ELR (cell line): Measurements from ENCODE around the gene IL10RA.
"Not testable (repeated sequence)": the region's sequence is repeated elsewhere in the genome, so short reads cannot be mapped to it uniquely, and the experiment has no call there.

Experiments
- DNase-seq: peaks from one replicate; pipeline ENCODE4 v3.0.0-alpha.2; 2015; ENCODE audit warnings: low read depth

Gene IL10RA

GRCh38 chr11:117962826-117963225 lies 23.4 kb upstream of the IL10RA start:
- no peak for DNase-seq

- DNase-seq, result no peak
Measured at GRCh38 chr11:117966908-117967307, 19.3 kb upstream of the IL10RA start.

- DNase-seq, result no peak
Measured at GRCh38 chr11:117969160-117969991, 16.8 kb upstream of the IL10RA start.

- peak; percentile 16 for DNase-seq
Measured at GRCh38 chr11:117970400-117971024, 15.7 kb upstream of the IL10RA start.

GRCh38 chr11:117972044-117972443 lies 14.2 kb upstream of the IL10RA start:
- DNase-seq, result no peak

GRCh38 chr11:117972629-117973502 lies 13.3 kb upstream of the IL10RA start:
- no peak for DNase-seq

GRCh38 chr11:117973503-117973860 lies 12.7 kb upstream of the IL10RA start:
- DNase-seq, result no peak

- no peak for DNase-seq
Measured at GRCh38 chr11:117976445-117976844, 9.7 kb upstream of the IL10RA start.

- DNase-seq, result no peak
Measured at GRCh38 chr11:117977029-117977428, 9.2 kb upstream of the IL10RA start.

GRCh38 chr11:117977612-117978264 lies 8.5 kb upstream of the IL10RA start:
- DNase-seq, result not testable (repeated sequence)

GRCh38 chr11:117978291-117978910 lies 7.8 kb upstream of the IL10RA start:
- DNase-seq, result not testable (repeated sequence)

GRCh38 chr11:117978991-117979390 lies 7.2 kb upstream of the IL10RA start:
- no peak for DNase-seq

- no peak for DNase-seq
Measured at GRCh38 chr11:117979481-117980211, 6.5 kb upstream of the IL10RA start.

- DNase-seq, result no peak
Measured at GRCh38 chr11:117980280-117980679, 5.9 kb upstream of the IL10RA start.

GRCh38 chr11:117980720-117981119 lies 5.5 kb upstream of the IL10RA start:
- DNase-seq, result no peak

GRCh38 chr11:117983163-117983475 lies 3.1 kb upstream of the IL10RA start:
- DNase-seq, result no peak

GRCh38 chr11:117984476-117984875 lies 1.7 kb upstream of the IL10RA start:
- peak; percentile 52 for DNase-seq

GRCh38 chr11:117986981-117987574 lies 884 bp downstream of the IL10RA start:
- peak; percentile 8 for DNase-seq

GRCh38 chr11:117989351-117990102 lies 3.3 kb downstream of the IL10RA start:
- no peak for DNase-seq

GRCh38 chr11:117992136-117992535 lies 5.9 kb downstream of the IL10RA start:
- DNase-seq, result no peak
